Effector memory CD8-positive, alpha-beta T cell (primary cell): ENCODE measurements around the gene VRK3.

ENCODE experiments used
- ATAC-seq: fragments of 150-1000 bp; cut with Tn5 transposase; replicated peaks from 2 replicates; pipeline ENCODE4 v1.10.0; 2021; ENCODE audit warnings: mild to moderate bottlenecking, moderate library complexity
- DNase-seq, 3 experiments: peaks; one replicate each; pipeline ENCODE4 v3.0.0; 2021
- H3K27ac Mint-ChIP-seq, 2 donors: one replicate each; pipeline ENCODE4 v1.8.0; 2022; ENCODE audit warnings: mild to moderate bottlenecking in 2 of 2, mixed read lengths in 2 of 2, moderate library complexity in 2 of 2
- H3K27me3 Mint-ChIP-seq, 2 donors: one replicate each; pipeline ENCODE4 v1.8.0; 2022; ENCODE audit warnings: mixed read lengths in 2 of 2
- H3K36me3 Mint-ChIP-seq: one replicate; pipeline ENCODE4 v1.8.0; 2022; ENCODE audit warnings: mild to moderate bottlenecking, moderate library complexity, mixed read lengths; ENCODE audit not compliant: insufficient read depth
- H3K4me1 Mint-ChIP-seq, 2 donors: one replicate each; pipeline ENCODE4 v1.8.0; 2022; ENCODE audit warnings: low read depth in 2 of 2, mixed read lengths in 2 of 2
- H3K4me3 Mint-ChIP-seq, 2 donors: one replicate each; pipeline ENCODE4 v1.8.0; 2022; ENCODE audit warnings: mild to moderate bottlenecking in 2 of 2, mixed read lengths in 2 of 2, moderate library complexity in 2 of 2
- H3K9me3 Mint-ChIP-seq, 2 donors: one replicate each; pipeline ENCODE4 v1.8.0; 2022; ENCODE audit warnings: mixed read lengths in 2 of 2

Gene VRK3

GRCh38 chr19:49937750-49938381 lies 87.3 kb downstream of the VRK3 start:
- Mint-ChIP-seq H3K9me3 (no peaks in the 10 kb centered on the region), H3K27ac (no peak overlapping the region), H3K4me3 (no peak overlapping the region), H3K4me1 (peaks cover 10 to 19% of the 10 kb centered on the region in 2 donors), H3K36me3 (peaks cover 7% of the 10 kb centered on the region), H3K27me3 (peaks cover 6 to 28% of the 10 kb centered on the region in 2 donors)
- DNase-seq = peak; percentile 75 to 77 (median 76)
- ATAC-seq = peak; percentile 55

- Mint-ChIP-seq H3K36me3 (peaks cover 18% of the 10 kb centered on the region), H3K9me3 (no peaks in the 10 kb centered on the region), H3K27ac (no peak overlapping the region), H3K4me3 (no peak overlapping the region), H3K4me1 (peaks cover 19 to 27% of the 10 kb centered on the region in 2 donors), H3K27me3 (peaks cover 0 to 17% of the 10 kb centered on the region in 2 donors)
- DNase-seq = no peak
- ATAC-seq = no peak
Observed at GRCh38 chr19:49936549-49936948, 88.6 kb downstream of the VRK3 start.

GRCh38 chr19:49933643-49934042 lies 91.5 kb downstream of the VRK3 start:
- ATAC-seq (no peak), DNase-seq (no peak)
- Mint-ChIP-seq H3K27ac (peak overlapping the region in 1 of 2 donors; percentile 66), H3K36me3 (peaks cover 38% of the 10 kb centered on the region), H3K4me3 (peak overlapping the region in 1 of 2 donors; percentile 75), H3K4me1 (peaks cover 42 to 43% of the 10 kb centered on the region in 2 donors), H3K27me3 (no peaks in the 10 kb centered on the region), H3K9me3 (no peaks in the 10 kb centered on the region)

DNA sequence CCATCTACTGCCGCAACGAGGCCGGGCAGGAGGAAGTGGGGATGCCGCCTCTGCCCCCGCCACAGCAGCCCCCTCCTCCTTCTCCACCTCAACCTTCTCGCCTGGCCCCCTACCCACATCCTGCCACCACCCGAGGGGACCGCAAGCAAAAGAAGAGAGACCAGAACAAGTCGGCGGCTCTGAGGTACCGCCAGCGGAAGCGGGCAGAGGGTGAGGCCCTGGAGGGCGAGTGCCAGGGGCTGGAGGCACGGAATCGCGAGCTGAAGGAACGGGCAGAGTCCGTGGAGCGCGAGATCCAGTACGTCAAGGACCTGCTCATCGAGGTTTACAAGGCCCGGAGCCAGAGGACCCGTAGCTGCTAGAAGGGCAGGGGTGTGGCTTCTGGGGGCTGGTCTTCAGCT lies 92.4 kb downstream of the VRK3 start:
- Mint-ChIP-seq H3K4me1 (peaks cover 48 to 49% of the 10 kb centered on the region in 2 donors), H3K27me3 (no peaks in the 10 kb centered on the region), H3K4me3 (peak overlapping the region; percentile 37 to 75), H3K9me3 (no peaks in the 10 kb centered on the region), H3K36me3 (peaks cover 47% of the 10 kb centered on the region), H3K27ac (peak overlapping the region; percentile 66 to 72)
- DNase-seq (peak; percentile 44 to 65 (median 52)), ATAC-seq (peak; percentile 35)

- DNase-seq (no peak), ATAC-seq (no peak)
- Mint-ChIP-seq H3K27ac (peak overlapping the region in 1 of 2 donors; percentile 72), H3K27me3 (no peaks in the 10 kb centered on the region), H3K4me1 (peaks cover 51 to 55% of the 10 kb centered on the region in 2 donors), H3K4me3 (peak overlapping the region; percentile 37 to 75), H3K36me3 (peaks cover 49% of the 10 kb centered on the region), H3K9me3 (no peaks in the 10 kb centered on the region)
Observed at GRCh38 chr19:49932041-49932451, 93.1 kb downstream of the VRK3 start.

DNA sequence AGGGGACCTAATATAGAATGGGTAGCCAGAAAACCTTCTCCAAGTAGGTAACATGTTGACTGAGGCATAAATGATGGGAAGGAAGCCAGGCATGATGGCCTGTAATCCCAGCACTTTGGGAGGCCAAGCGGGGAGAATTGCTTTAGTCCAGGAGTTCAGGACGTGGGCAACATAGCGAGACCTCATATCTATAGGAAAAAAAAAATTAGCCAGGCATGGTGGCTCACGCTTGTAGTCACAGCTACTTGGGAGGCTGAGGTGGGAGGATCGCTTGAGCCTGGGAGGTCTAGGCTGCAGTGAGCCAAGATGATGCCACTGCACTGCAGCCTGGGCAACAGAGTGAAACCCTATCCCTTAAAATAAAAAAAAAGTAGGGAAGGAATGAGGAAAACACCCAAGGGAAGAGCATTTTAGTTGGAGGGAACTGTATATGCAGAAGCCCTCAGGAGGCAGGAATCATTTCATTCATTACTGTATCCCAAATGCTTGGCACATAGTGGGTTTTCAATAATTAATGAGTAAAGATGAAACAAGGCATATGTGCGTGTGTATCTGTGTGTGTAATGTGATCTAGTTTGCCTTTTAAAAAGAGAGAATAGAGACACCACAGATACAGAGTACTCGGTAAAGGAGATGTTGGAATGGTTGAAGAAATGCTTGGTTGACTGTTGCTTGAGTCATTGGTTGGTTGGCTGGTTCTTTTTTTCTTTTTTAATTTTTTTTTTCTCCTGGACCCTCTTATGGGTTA lies 93.7 kb downstream of the VRK3 start:
- Mint-ChIP-seq H3K27me3 (no peaks in the 10 kb centered on the region), H3K36me3 (peaks cover 50% of the 10 kb centered on the region), H3K4me3 (peak overlapping the region; percentile 75 to 100), H3K4me1 (peaks cover 52 to 55% of the 10 kb centered on the region in 2 donors), H3K27ac (no peak overlapping the region), H3K9me3 (no peaks in the 10 kb centered on the region)
- ATAC-seq (no peak), DNase-seq (no peak)

DNA sequence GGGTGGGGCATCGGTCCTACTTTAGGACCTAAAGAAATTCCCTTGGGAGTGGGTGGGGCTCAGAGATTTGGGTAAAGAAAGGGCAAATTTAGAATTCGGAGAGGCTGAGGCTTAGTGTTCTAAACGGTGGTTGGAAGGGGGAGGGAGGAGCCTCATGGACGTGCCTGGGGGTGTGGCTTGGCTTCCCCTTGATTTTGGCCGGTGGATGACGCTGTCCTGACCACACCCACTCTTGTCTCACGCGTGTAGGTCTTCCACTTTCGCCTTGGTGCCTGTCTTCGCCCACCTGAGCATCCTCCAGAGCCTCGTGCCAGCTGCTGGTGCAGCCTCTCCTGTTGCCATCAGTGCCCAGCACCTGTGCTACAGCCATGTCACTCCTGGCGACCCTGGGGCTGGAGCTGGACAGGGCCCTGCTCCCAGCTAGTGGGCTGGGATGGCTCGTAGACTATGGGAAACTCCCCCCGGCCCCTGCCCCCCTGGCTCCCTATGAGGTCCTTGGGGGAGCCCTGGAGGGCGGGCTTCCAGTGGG lies 94.6 kb downstream of the VRK3 start:
- no peak for DNase-seq
- H3K36me3 Mint-ChIP-seq = peaks cover 58% of the 10 kb centered on the region
- peaks cover 53 to 55% of the 10 kb centered on the region in 2 donors for H3K4me1 Mint-ChIP-seq
- H3K9me3 Mint-ChIP-seq = no peaks in the 10 kb centered on the region
- ATAC-seq = no peak
- peak overlapping the region; percentile 94 to 98 for H3K27ac Mint-ChIP-seq
- no peaks in the 10 kb centered on the region for H3K27me3 Mint-ChIP-seq
- H3K4me3 Mint-ChIP-seq = peak overlapping the region; percentile 87 to 100

- Mint-ChIP-seq H3K36me3 (peaks cover 63% of the 10 kb centered on the region), H3K27me3 (no peaks in the 10 kb centered on the region), H3K9me3 (no peaks in the 10 kb centered on the region), H3K4me3 (peak overlapping the region; percentile 87 to 100), H3K4me1 (peaks cover 55 to 56% of the 10 kb centered on the region in 2 donors), H3K27ac (peak overlapping the region; percentile 94 to 98)
- DNase-seq (peak; percentile 91 to 93 (median 92)), ATAC-seq (peak; percentile 81)
Observed at GRCh38 chr19:49929611-49930482, 95.3 kb downstream of the VRK3 start.

GRCh38 chr19:49929121-49929610 lies 96.0 kb downstream of the VRK3 start, which contains the start of the genes ATF5 and NUP62:
ATF5 (plus strand) TSS chr19:49929205; CDS start chr19:49930851, 1,646 bp downstream.
NUP62 (minus strand) TSS chr19:49929504; CDS start chr19:49909807, 19,697 bp downstream.
- Mint-ChIP-seq H3K27me3 (no peaks in the 10 kb centered on the region), H3K36me3 (peaks cover 68% of the 10 kb centered on the region), H3K4me1 (peaks cover 55 to 58% of the 10 kb centered on the region in 2 donors), H3K27ac (peak within 1 kb of the TSS; percentile 94 to 98), H3K4me3 (peak within 1 kb of the TSS; percentile 87 to 100), H3K9me3 (no peaks in the 10 kb centered on the region)
- ATAC-seq (peak; percentile 55), DNase-seq (peak; percentile 93 to 94 (median 93))

- H3K36me3 Mint-ChIP-seq = peaks cover 68% of the 10 kb centered on the region
- H3K27ac Mint-ChIP-seq = peak overlapping the region; percentile 94 to 98
- DNase-seq = no peak
- H3K9me3 Mint-ChIP-seq = no peaks in the 10 kb centered on the region
- H3K27me3 Mint-ChIP-seq = no peaks in the 10 kb centered on the region
- no peak for ATAC-seq
- H3K4me3 Mint-ChIP-seq = peak overlapping the region; percentile 87 to 100
- peaks cover 42 to 54% of the 10 kb centered on the region in 2 donors for H3K4me1 Mint-ChIP-seq
Observed at GRCh38 chr19:49927526-49928264, 97.5 kb downstream of the VRK3 start.

DNA sequence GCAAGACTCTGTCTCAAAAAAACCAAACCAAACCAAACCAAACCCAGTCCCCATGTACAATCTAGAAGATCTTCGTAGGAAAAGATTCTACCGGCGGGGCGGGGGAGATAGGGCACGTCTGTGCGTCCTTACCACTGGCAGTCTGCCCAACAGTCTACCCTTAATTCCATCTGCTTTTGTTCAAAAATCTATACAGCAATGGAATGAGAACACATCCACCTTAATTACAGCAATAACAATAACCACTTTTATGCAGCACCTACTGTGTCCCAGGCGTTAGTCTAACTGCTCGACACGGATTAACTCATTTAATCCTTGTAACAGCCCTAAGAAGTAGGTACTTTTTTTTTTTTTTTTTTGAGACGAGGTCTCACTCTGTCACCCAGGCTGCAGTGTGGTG lies 98.7 kb downstream of the VRK3 start:
- H3K9me3 Mint-ChIP-seq = no peaks in the 10 kb centered on the region
- no peak overlapping the region for H3K4me3 Mint-ChIP-seq
- DNase-seq (no peak), ATAC-seq (no peak)
- H3K27ac Mint-ChIP-seq = peak overlapping the region in 1 of 2 donors; percentile 32
- peaks cover 58% of the 10 kb centered on the region for H3K36me3 Mint-ChIP-seq
- H3K4me1 Mint-ChIP-seq = peaks cover 35 to 52% of the 10 kb centered on the region in 2 donors
- no peaks in the 10 kb centered on the region for H3K27me3 Mint-ChIP-seq
